Measurements from ENCODE around the gene LSM5. TPM values are rescaled to one million over a fixed set of nuclear protein-coding genes. Genes with fewer than 3 reads are reported as not detected.
A peak's percentile ranks its signal among the peaks of the same experiment; 100 is the strongest.

Gene LSM5
- total and polyA plus RNA-seq, 2 of the 4 experiments (the other 2 are of a cell fraction) = 5.0 to 26.5 TPM

DNA sequence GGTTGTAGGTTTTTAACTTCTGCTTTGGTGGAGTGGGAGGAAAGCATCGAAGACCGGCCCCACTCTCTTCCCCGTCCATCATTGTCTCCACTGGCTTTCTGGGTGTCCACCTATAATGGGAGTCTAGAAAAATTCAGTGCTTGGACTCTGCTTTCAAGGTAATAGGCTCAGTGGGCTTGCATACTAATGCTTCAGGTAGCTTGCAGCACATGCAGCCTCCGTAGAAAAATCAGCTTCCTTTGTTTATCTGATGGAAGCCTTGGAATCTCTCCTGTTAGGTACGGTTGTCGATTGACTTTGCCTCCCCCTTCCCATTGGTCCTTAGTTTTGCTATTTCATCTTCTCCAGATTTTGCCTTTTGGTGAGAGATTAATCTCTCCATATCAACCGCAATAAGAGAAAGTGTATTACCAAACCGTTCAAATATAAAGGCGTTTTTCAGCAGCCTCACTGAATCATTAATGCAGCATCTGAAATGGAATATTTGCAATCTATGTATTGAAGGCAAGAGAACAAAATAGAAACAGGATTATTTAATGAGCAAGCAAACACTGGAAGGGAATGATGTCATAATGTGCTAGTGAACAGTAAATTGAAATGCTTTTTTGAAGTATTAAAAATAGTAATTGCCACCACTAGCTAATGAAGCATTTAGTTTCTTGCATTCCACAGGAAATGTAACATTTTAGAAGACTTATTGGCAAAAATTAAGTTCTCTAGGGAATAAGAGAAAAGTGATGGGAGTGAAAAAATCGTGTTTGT lies 6.1 kb upstream of the LSM5 start:
- intact Hi-C loops (cut with micrococcal nuclease) = loop anchor here (5.0 kb wide), 1 partner anchor 176 kb away; no protein-coding TSS in a partner anchor
- TSS peak; percentile 44 for BruUV-seq (replicated peaks)

More for the DNA sequence above, 6.1 kb upstream of the LSM5 start:
- Histone ChIP-seq H3K27me3 (ENCODE audit: control insufficient read depth, insufficient read depth, low read length) (no peaks in the 10 kb centered on the region), H3K23ac (ENCODE audit: low read depth, low read length) (peak overlapping the region; percentile 77), H3K9ac (ENCODE audit: low read depth, low read length) (peak overlapping the region; percentile 94), H3K4me1 (ENCODE audit: control insufficient read depth, insufficient read depth, low read length) (peaks cover 3% of the 10 kb centered on the region; the same call in 1 of the 2 replicates), H3K27ac (ENCODE audit: insufficient read depth, low read length) (peak overlapping the region; percentile 98), H3K4ac (ENCODE audit: low read depth, low read length) (peak overlapping the region; percentile 96), H4K8ac (ENCODE audit: low read depth in 2 of 2, low read length in 2 of 2) (peak overlapping the region; percentile 62 to 92; a peak in 3 of 4 replicates), H2AK9ac (replicated peaks; ENCODE audit: low read depth, low read length, poor library complexity) (peak overlapping the region; percentile 21), H3K79me1 (ENCODE audit: low read depth in 1 of 2, low read length in 2 of 2) (peaks cover 6 to 17% of the 10 kb centered on the region in 2 experiments; a peak in 3 of 4 replicates), H2BK15ac (ENCODE audit: low read depth, low read length) (no peak overlapping the region), H3K9me3 (ENCODE audit: control insufficient read depth, insufficient read depth, low read length) (no peaks in the 10 kb centered on the region), H2AK5ac (ENCODE audit: low read depth, low read length) (peak overlapping the region; percentile 45; the same call in 1 of the 2 replicates), H3K4me3 (ENCODE audit: insufficient read depth, low read depth, low read length) (peak overlapping the region; percentile 97), H4K91ac (ENCODE audit: insufficient read depth, low read depth, low read length) (0 out of 2 replicates have a peak overlapping the region, but pooled peaks have one; percentile 48), H2AFZ (replicated peaks; ENCODE audit: low read length, poor library complexity) (peak overlapping the region; percentile 96), H4K20me1 (ENCODE audit: insufficient read depth, low read length) (peaks cover 7% of the 10 kb centered on the region; the same call in 1 of the 2 replicates), H3K18ac (ENCODE audit: low read depth, low read length) (peak overlapping the region; percentile 68), H3K9me1 (ENCODE audit: insufficient read depth, low read length) (0 out of 2 replicates have a peak, but pooled peaks cover 4% of the 10 kb centered on the region), H4K5ac (ENCODE audit: low read depth, low read length) (peak overlapping the region; percentile 76), H2BK5ac (ENCODE audit: low read depth, low read length, poor library complexity, severe bottlenecking) (peak overlapping the region; percentile 94), H2BK20ac (ENCODE audit: low read depth, low read length) (no peak overlapping the region), H3K14ac (replicated peaks; ENCODE audit: low read depth, low read length) (peak overlapping the region; percentile 93), H3K36me3 (ENCODE audit: control insufficient read depth, insufficient read depth, low read length) (no peaks in the 10 kb centered on the region), H2BK120ac (ENCODE audit: low read depth, low read length) (peak overlapping the region; percentile 16), H3K4me2 (ENCODE audit: low read depth, low read length) (peak overlapping the region; percentile 100), H3K56ac (ENCODE audit: extremely low read depth, insufficient read depth, low read length) (peak overlapping the region; percentile 66)
- POLR2A ChIA-PET (ENCODE audit: unreplicated experiment) = interaction anchor here (0.7 kb wide), 1 partner anchor 85 kb away, joined by 3 read pairs; no protein-coding TSS in a partner anchor
- ATAC-seq (ENCODE audit: low read depth) = no peak
- CTCF ChIA-PET = interaction anchor here (1.5 kb wide), 1 partner anchor 16 kb away, joined by 3 read pairs; no protein-coding TSS in a partner anchor
- 100% methylated on average over 1 of the region's 10 CpGs; no CpG with 5 or more reads in 1 of the 2 experiments for WGBS, 2 experiments (ENCODE audit: extremely low coverage in 2 of 2, insufficient read length in 1 of 2)
- dilution Hi-C loops (cut with HindIII; ENCODE audit: low sequenced_read_pairs, unreplicated experiment) = no loop called here
- TF ChIP-seq RCOR1 (IDR thresholded peaks at IDR 0.05; ENCODE audit: insufficient replicate concordance, low read length) (no peak), RAD21 (IDR thresholded peaks at IDR 0.05; ENCODE audit: low read length) (no peak), POLR2A (IDR thresholded peaks at IDR 0.05; ENCODE audit: low read depth, low read length) (no peak), MAZ (IDR thresholded peaks at IDR 0.05; ENCODE audit: borderline replicate concordance, low read depth, low read length) (no peak), MAFK (IDR thresholded peaks at IDR 0.05; ENCODE audit: low read depth, low read length) (no peak), CEBPB (IDR thresholded peaks at IDR 0.05; ENCODE audit: low read depth, low read length) (no peak), SMC3 (IDR thresholded peaks at IDR 0.05; ENCODE audit: low read depth, low read length) (no peak), CHD1 (IDR thresholded peaks at IDR 0.05; ENCODE audit: low read depth, low read length) (no peak), FOS (IDR thresholded peaks at IDR 0.05; ENCODE audit: low read depth, low read length) (no peak), RFX5 (IDR thresholded peaks at IDR 0.05; ENCODE audit: low read depth, low read length) (no peak)
- TF ChIP-seq, protein P1, sequence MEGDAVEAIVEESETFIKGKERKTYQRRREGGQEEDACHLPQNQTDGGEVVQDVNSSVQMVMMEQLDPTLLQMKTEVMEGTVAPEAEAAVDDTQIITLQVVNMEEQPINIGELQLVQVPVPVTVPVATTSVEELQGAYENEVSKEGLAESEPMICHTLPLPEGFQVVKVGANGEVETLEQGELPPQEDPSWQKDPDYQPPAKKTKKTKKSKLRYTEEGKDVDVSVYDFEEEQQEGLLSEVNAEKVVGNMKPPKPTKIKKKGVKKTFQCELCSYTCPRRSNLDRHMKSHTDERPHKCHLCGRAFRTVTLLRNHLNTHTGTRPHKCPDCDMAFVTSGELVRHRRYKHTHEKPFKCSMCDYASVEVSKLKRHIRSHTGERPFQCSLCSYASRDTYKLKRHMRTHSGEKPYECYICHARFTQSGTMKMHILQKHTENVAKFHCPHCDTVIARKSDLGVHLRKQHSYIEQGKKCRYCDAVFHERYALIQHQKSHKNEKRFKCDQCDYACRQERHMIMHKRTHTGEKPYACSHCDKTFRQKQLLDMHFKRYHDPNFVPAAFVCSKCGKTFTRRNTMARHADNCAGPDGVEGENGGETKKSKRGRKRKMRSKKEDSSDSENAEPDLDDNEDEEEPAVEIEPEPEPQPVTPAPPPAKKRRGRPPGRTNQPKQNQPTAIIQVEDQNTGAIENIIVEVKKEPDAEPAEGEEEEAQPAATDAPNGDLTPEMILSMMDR (conservative IDR thresholded peaks at IDR 0.05; ENCODE audit: low read depth, low read length) = no peak
- TF ChIP-seq, protein P2, sequence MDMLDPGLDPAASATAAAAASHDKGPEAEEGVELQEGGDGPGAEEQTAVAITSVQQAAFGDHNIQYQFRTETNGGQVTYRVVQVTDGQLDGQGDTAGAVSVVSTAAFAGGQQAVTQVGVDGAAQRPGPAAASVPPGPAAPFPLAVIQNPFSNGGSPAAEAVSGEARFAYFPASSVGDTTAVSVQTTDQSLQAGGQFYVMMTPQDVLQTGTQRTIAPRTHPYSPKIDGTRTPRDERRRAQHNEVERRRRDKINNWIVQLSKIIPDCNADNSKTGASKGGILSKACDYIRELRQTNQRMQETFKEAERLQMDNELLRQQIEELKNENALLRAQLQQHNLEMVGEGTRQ (IDR thresholded peaks at IDR 0.05; ENCODE audit: low read depth, low read length) = no peak
- TF ChIP-seq, protein P3, sequence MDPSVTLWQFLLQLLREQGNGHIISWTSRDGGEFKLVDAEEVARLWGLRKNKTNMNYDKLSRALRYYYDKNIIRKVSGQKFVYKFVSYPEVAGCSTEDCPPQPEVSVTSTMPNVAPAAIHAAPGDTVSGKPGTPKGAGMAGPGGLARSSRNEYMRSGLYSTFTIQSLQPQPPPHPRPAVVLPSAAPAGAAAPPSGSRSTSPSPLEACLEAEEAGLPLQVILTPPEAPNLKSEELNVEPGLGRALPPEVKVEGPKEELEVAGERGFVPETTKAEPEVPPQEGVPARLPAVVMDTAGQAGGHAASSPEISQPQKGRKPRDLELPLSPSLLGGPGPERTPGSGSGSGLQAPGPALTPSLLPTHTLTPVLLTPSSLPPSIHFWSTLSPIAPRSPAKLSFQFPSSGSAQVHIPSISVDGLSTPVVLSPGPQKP (IDR thresholded peaks at IDR 0.05; ENCODE audit: borderline replicate concordance, low read depth, low read length) = no peak
- no peak for DNase-seq
- in situ Hi-C loops (cut with MboI; ENCODE audit: low sequenced_read_pairs) = no loop called here
